ENCODE measurements around the gene CDC42BPB. TPM values are rescaled to one million over a fixed set of nuclear protein-coding genes. Genes with fewer than 3 reads are reported as not detected.

Gene CDC42BPB
- polyA plus RNA-seq, 1 of the 3 experiments (the other 2 are of a cell fraction), result 61.6 TPM

DNA sequence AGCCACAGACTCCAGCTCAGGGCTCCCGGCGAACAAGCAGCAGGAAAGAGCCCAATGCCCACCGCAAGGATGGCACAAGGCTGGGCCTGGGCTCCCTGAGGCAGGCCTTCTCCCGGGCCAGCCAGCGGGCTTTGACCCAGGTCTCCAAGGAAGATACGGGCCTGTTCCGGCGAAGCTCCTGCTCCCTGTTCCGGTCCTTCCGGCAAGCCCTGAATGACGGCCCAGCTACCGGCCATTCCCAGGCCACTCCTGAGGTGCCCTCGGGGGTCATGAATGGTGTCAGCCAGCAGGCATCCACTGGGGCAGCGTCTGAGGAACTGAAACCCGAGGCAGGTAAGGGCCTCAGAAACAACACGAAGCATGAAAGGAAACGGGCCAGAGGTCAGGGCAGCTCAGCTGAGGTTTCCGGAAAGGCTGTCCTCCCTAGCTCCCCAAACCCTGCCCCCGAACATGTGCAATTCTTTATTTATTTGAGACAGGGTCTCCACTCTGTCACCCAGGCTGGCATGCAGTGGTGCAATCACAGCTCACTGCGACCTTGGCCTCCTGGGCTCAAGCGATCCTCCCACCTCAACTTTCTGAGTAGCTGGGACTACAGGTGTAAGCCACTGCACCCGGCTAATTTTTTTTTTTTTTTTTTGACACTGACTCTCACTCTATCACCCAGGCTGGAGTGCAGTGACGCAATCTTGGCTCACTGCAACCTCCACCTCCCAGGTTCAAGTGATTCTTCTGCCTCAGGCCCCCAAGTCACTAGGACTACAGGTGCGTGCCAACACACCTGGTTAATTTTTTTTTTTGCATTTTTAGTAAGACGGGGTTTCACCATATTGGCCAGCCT, 43.2 kb upstream of the CDC42BPB start:
- H3K9me2 ChIP-seq, result no peaks in the 10 kb centered on the region
- no peak overlapping the region for H2AFZ ChIP-seq (ENCODE audit: low read depth)
- WGBS (ENCODE audit: low lambda C conversion rate), result 85% methylated on average over 20 of the region's 25 CpGs
- no peaks in the 10 kb centered on the region for H3K9me3 ChIP-seq
- H3K79me2 ChIP-seq (ENCODE audit: insufficient read depth), result no peaks in the 10 kb centered on the region
- no peaks in the 10 kb centered on the region for H4K20me1 ChIP-seq (ENCODE audit: insufficient read depth)
- H3K27ac ChIP-seq (ENCODE audit: low read depth in 2 of 2, low read length in 1 of 2), result no peak overlapping the region
- peaks cover 4% of the 10 kb centered on the region for H3F3A ChIP-seq (replicated peaks; ENCODE audit: insufficient read depth)
- no peak overlapping the region for H3K4me2 ChIP-seq
- TF ChIP-seq, protein P1, sequence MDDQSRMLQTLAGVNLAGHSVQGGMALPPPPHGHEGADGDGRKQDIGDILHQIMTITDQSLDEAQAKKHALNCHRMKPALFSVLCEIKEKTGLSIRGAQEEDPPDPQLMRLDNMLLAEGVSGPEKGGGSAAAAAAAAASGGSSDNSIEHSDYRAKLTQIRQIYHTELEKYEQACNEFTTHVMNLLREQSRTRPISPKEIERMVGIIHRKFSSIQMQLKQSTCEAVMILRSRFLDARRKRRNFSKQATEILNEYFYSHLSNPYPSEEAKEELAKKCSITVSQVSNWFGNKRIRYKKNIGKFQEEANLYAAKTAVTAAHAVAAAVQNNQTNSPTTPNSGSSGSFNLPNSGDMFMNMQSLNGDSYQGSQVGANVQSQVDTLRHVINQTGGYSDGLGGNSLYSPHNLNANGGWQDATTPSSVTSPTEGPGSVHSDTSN (IDR thresholded peaks at IDR 0.05), result no peak
- no peak for TF ChIP-seq NRF1 (IDR thresholded peaks at IDR 0.05; ENCODE audit: low read depth, low read length)
- no peak for TF ChIP-seq MAX (IDR thresholded peaks at IDR 0.05; ENCODE audit: low read depth)
- TF ChIP-seq TAF1 (IDR thresholded peaks at IDR 0.05; ENCODE audit: borderline replicate concordance, low read depth, low read length), result no peak
- no peak for TF ChIP-seq FOXM1 (IDR thresholded peaks at IDR 0.05; ENCODE audit: low read depth)
- no peak for TF ChIP-seq ELF1 (IDR thresholded peaks at IDR 0.05)
- TF ChIP-seq, protein P2, sequence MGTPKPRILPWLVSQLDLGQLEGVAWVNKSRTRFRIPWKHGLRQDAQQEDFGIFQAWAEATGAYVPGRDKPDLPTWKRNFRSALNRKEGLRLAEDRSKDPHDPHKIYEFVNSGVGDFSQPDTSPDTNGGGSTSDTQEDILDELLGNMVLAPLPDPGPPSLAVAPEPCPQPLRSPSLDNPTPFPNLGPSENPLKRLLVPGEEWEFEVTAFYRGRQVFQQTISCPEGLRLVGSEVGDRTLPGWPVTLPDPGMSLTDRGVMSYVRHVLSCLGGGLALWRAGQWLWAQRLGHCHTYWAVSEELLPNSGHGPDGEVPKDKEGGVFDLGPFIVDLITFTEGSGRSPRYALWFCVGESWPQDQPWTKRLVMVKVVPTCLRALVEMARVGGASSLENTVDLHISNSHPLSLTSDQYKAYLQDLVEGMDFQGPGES (IDR thresholded peaks at IDR 0.05; ENCODE audit: low read depth, low read length), result no peak
- TF ChIP-seq, protein P3, sequence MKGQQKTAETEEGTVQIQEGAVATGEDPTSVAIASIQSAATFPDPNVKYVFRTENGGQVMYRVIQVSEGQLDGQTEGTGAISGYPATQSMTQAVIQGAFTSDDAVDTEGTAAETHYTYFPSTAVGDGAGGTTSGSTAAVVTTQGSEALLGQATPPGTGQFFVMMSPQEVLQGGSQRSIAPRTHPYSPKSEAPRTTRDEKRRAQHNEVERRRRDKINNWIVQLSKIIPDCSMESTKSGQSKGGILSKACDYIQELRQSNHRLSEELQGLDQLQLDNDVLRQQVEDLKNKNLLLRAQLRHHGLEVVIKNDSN (IDR thresholded peaks at IDR 0.05; ENCODE audit: borderline replicate concordance, low read depth), result no peak
- no peak for TF ChIP-seq SIN3A (IDR thresholded peaks at IDR 0.05; ENCODE audit: borderline replicate concordance, low read depth, low read length)
- TF ChIP-seq, protein P4, sequence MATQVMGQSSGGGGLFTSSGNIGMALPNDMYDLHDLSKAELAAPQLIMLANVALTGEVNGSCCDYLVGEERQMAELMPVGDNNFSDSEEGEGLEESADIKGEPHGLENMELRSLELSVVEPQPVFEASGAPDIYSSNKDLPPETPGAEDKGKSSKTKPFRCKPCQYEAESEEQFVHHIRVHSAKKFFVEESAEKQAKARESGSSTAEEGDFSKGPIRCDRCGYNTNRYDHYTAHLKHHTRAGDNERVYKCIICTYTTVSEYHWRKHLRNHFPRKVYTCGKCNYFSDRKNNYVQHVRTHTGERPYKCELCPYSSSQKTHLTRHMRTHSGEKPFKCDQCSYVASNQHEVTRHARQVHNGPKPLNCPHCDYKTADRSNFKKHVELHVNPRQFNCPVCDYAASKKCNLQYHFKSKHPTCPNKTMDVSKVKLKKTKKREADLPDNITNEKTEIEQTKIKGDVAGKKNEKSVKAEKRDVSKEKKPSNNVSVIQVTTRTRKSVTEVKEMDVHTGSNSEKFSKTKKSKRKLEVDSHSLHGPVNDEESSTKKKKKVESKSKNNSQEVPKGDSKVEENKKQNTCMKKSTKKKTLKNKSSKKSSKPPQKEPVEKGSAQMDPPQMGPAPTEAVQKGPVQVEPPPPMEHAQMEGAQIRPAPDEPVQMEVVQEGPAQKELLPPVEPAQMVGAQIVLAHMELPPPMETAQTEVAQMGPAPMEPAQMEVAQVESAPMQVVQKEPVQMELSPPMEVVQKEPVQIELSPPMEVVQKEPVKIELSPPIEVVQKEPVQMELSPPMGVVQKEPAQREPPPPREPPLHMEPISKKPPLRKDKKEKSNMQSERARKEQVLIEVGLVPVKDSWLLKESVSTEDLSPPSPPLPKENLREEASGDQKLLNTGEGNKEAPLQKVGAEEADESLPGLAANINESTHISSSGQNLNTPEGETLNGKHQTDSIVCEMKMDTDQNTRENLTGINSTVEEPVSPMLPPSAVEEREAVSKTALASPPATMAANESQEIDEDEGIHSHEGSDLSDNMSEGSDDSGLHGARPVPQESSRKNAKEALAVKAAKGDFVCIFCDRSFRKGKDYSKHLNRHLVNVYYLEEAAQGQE (IDR thresholded peaks at IDR 0.05; ENCODE audit: low read depth, low read length), result no peak
- TF ChIP-seq, protein P5, sequence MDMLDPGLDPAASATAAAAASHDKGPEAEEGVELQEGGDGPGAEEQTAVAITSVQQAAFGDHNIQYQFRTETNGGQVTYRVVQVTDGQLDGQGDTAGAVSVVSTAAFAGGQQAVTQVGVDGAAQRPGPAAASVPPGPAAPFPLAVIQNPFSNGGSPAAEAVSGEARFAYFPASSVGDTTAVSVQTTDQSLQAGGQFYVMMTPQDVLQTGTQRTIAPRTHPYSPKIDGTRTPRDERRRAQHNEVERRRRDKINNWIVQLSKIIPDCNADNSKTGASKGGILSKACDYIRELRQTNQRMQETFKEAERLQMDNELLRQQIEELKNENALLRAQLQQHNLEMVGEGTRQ (IDR thresholded peaks at IDR 0.05; ENCODE audit: borderline replicate concordance, low read depth, low read length), result no peak
- no peak for TF ChIP-seq GATA2 (CRISPR knock-in tag; IDR thresholded peaks at IDR 0.05)
- no peak for TF ChIP-seq YY1 (IDR thresholded peaks at IDR 0.05; ENCODE audit: low read depth)
- no peak for TF ChIP-seq RXRA (IDR thresholded peaks at IDR 0.05; ENCODE audit: borderline replicate concordance, low read depth)
- no peak for TF ChIP-seq POLR2AphosphoS5 (IDR thresholded peaks at IDR 0.05; ENCODE audit: low read depth, low read length)
- ChIA-PET CTCF (interaction anchor here (0.7 to 7.8 kb wide), 12 partner anchors 9 to 406 kb away, joined by 3 to 250 read pairs (median 4); no protein-coding TSS in a partner anchor), POLR2A (no interaction called here)
- peaks cover 25% of the 10 kb centered on the region for H3K27me3 ChIP-seq (ENCODE audit: insufficient read depth)
- no peak for DNase-seq
- H3K4me3 ChIP-seq (ENCODE audit: low read depth in 2 of 2, low read length in 1 of 2), result no peak overlapping the region
- peaks cover 0 to 6% of the 10 kb centered on the region in 2 experiments; a peak in 1 of 4 replicates for H3K4me1 ChIP-seq (ENCODE audit: control insufficient read depth in 1 of 2, insufficient read depth in 2 of 2, low read depth in 1 of 2, low read length in 1 of 2)
- no peak overlapping the region for H3K9ac ChIP-seq
- no peaks in the 10 kb centered on the region for H3K36me3 ChIP-seq (replicated peaks in 1 of 2; ENCODE audit: control insufficient read depth in 1 of 2, insufficient read depth in 2 of 2, low read length in 1 of 2)
